Tibial nerve (tissue), 4 donors: ENCODE data around the gene ABT1.

Experiments
- CTCF ChIP-seq, 5 experiments: fragments of 200-600 bp in 3 of 5; fragments of 450-650 bp in 2 of 5; sonication (generic) in 3 of 5; IDR thresholded peaks; one replicate each; pipeline ENCODE4 v1.5.1; 2016 to 2019; ENCODE audit warnings: antibody characterized with exemption in 5 of 5, mild to moderate bottlenecking in 3 of 5, moderate library complexity in 2 of 5
- EP300 ChIP-seq, 2 donors: sonication (generic); formaldehyde crosslinking; IDR thresholded peaks; one replicate each; pipeline ENCODE4 v1.6.1; 2017; ENCODE audit warnings: antibody characterized with exemption in 2 of 2, mild to moderate bottlenecking in 1 of 2
- POLR2A ChIP-seq, 2 donors: fragments of 450-650 bp; IDR thresholded peaks; one replicate each; pipeline ENCODE4 v1.6.1; 2017; ENCODE audit warnings: antibody characterized with exemption in 2 of 2, mild to moderate bottlenecking in 2 of 2, moderate library complexity in 2 of 2

DNA sequence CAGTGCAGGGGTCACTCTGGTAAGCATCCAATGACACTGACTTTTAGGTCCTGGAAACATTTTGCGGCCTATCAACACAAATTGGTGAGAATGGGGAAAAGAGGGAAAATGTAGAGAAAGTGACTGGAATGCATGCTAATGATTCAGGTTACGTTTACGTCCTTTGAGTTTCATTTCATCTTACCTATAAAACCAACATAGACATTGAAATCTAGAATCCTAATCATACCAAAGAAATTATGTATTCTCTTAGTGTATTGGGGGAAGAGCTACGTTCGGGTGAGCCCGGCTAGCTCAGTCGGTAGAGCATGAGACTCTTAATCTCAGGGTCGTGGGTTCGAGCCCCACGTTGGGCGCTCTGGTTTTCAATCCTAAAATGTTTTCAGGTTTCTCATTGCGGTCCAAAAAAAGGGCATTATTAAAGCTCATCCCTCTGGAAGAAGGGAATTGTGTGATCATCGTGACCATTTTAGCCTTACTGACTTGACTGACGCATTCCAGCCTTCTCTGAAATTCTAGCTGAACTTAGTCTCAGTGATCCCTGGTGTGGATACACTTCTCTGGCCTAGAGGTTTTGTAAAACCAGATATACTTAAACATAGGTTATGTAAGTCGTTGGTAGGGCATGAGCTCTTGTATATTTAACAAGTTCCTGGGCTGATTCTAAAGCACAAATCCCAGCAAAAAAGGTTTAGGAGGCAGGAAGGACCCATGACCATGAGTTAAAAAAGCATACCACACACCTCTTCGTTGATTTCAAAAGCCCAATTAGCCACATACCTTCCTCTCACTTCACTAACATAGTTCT is 40.3 kb upstream of the ABT1 start:
- TF ChIP-seq CTCF (IDR thresholded peaks at IDR 0.05): no peak
- no peak for TF ChIP-seq POLR2A (IDR thresholded peaks at IDR 0.05)
- TF ChIP-seq EP300 (IDR thresholded peaks at IDR 0.05): peak in 1 of 2 donors; percentile 44
